Small intestine (tissue), 7 donors: Measurements from ENCODE around the gene RXFP4. TPM values are rescaled to one million over a fixed set of nuclear protein-coding genes. Genes with fewer than 3 reads are reported as not detected.

ENCODE experiments used
- DNase-seq, 2 donors: peaks; one replicate each; pipeline versions ENCODE4 v3.0.0 to v3.0.0-alpha.2; 2013
- FAIRE-seq: peaks from 2 replicates; lab custom pipeline; 2012; peaks lifted over from hg19 to GRCh38; lab: Jason Lieb, UNC
- H3K27ac ChIP-seq, 3 donors: one replicate each; pipeline ENCODE4 v1.5.1; 2013; ENCODE audit warnings: low read length in 2 of 3, mild to moderate bottlenecking in 2 of 3, control low read depth in 1 of 3, inconsistent platforms in 1 of 3, low read depth in 1 of 3, moderate library complexity in 1 of 3
- H3K27me3 ChIP-seq, 3 donors: one replicate each; pipeline ENCODE4 v1.6.1; 2013; ENCODE audit warnings: low read length in 3 of 3, inconsistent platforms in 1 of 3; ENCODE audit not compliant: control insufficient read depth in 3 of 3, insufficient read depth in 3 of 3
- H3K36me3 ChIP-seq, 3 donors: one replicate each; pipeline ENCODE4 v1.6.1; 2013; ENCODE audit warnings: low read length in 3 of 3, inconsistent platforms in 1 of 3, low read depth in 1 of 3, mild to moderate bottlenecking in 1 of 3, moderate library complexity in 1 of 3; ENCODE audit not compliant: control insufficient read depth in 3 of 3, insufficient read depth in 2 of 3
- H3K4me1 ChIP-seq, 3 donors: one replicate each; pipeline ENCODE4 v1.6.1; 2013; ENCODE audit warnings: low read length in 2 of 3, inconsistent platforms in 1 of 3, low read depth in 1 of 3, mild to moderate bottlenecking in 1 of 3, moderate library complexity in 1 of 3; ENCODE audit not compliant: control insufficient read depth in 3 of 3, insufficient read depth in 2 of 3
- H3K4me3 ChIP-seq, 3 donors: one replicate each; pipeline ENCODE4 v1.5.1; 2013; ENCODE audit warnings: low read length in 3 of 3, control low read depth in 1 of 3, inconsistent platforms in 1 of 3, low read depth in 1 of 3, mild to moderate bottlenecking in 1 of 3, moderate library complexity in 1 of 3
- H3K9me3 ChIP-seq, 2 donors: one replicate each; pipeline ENCODE4 v1.6.1; 2013; ENCODE audit warnings: low read depth in 1 of 2, low read length in 1 of 2; ENCODE audit not compliant: control insufficient read depth in 2 of 2, insufficient read depth in 1 of 2
- WGBS, 3 donors: extraction: QIAGEN DNeasy Blood & Tissue Kit; methylation state at CpG; one replicate each; pipeline ENCODE4 v1.1.7; 2013; 5-methylcytosine and 5-hydroxymethylcytosine counted together
- polyA plus RNA-seq, 4 donors: library from polyadenylated mRNA; stranded (reverse) in 3 of 4; unstranded in 1 of 4; fragments of 200-250 nt in 3 of 4; fragments of 120-200 nt in 1 of 4; gene quantifications; one replicate each; pipeline versions ENCODE4 v1.2.1 to v1.2.3, GENCODE V29; 2013
- donor health status: healthy with polysubstance abuse.
- donor health status: control.
- donor health status: control.
- donor health status: Bipolar disorder and iron deficiency.
- donor health status: healthy.

RXFP4 gene
- polyA plus RNA-seq, 4 donors, result 0.82 to 1.5 (median 1.3) TPM; not detected in 1

DNA sequence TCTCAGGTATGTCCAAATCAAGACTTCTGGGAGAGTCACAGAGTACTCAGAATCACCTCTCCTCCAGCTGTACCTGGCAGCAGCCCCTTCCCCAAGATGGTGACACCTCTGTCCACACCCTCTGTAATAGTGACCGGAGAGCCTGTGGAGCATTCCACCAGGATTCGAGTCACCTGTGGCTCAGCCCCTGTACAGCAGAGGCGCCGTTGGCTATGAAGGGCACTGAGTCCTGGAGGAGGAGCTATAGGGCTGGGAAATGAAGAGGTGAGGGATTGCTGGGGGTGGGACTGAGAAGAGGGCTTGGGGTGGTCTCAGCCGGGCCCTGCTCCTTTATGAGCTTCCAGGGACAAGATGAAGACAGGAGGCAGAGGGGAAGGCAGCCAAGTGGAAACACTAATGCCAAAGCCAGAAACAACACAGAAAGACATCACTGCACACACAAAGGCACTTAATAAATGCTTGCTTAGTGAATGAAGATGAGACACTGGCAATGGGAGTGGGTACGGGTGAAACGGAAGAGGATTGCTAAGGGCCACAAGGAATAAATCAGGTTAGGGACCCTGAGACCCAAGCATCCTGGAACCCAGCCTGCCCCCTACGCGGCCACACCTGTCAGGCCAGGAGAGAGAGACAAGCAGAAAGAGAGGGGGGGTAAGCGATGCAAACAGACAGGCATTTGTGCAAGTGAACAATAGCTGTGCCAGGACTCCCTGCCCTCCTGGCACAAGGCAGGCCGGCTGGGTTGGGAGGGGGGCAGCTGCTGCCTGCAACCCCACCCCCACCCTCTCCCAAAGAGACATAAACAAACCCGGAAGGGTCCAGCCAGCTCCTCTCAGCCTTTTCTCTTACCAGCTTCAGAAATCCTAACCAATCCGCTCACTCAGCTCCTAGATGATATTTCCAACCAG, 33.0 kb downstream of the RXFP4 start:
- Histone ChIP-seq H3K9me3 (no peaks in the 10 kb centered on the region), H3K27me3 (no peaks in the 10 kb centered on the region), H3K4me1 (peaks cover 5 to 48% (median 20%) of the 10 kb centered on the region in 3 donors), H3K27ac (peak overlapping the region in 2 of 3 donors; percentile 89 to 93), H3K4me3 (no peak overlapping the region), H3K36me3 (peaks cover 0 to 47% (median 0%) of the 10 kb centered on the region in 3 donors)
- 43 to 69% (median 68%) methylated on average over 13 of the region's 13 CpGs for WGBS, 3 donors
- FAIRE-seq (no peak), DNase-seq (no peak)

DNA sequence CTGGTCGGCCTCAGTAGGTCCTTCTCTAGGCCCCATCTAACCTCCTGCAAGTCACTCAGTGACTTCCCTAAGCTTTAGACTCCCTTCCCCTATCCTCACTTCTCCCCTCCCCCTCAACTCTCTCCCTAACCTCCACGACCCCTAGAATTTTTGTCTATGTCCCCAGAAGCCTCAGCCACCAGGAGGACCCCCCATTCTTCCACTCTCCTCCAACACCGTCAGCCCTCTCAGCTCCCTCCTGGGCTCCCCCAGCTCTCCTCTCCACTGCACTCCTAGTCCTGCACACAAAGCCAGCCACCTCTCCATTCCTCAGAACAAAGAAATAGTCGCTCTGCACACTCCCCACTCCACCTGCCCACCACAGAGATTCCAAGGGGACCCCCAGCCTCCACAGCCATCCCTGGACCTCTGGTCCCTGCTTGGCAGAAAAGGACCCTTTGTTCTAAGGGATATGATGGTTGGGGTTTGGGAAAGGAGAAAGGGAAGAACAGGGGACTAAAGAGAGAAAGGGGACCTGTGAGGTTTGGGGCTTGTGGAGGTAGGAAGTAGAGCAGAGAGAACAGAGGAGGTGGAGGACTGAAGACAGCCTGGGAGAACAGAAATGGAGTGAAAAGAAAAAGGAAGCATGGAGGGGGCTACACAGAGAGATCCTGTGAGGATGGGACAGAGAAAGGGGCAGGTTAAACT, 34.1 kb downstream of the RXFP4 start:
- peak overlapping the region; percentile 2 to 93 (median 89) for H3K27ac ChIP-seq
- H3K27me3 ChIP-seq, result no peaks in the 10 kb centered on the region
- no peak for DNase-seq
- peak overlapping the region; percentile 37 to 88 (median 87) for H3K4me3 ChIP-seq
- 24 to 54% (median 44%) methylated on average over 4 of the region's 4 CpGs for WGBS, 3 donors
- H3K4me1 ChIP-seq, result peaks cover 8 to 54% (median 26%) of the 10 kb centered on the region in 3 donors
- no peaks in the 10 kb centered on the region for H3K9me3 ChIP-seq
- peaks cover 0 to 36% (median 0%) of the 10 kb centered on the region in 3 donors for H3K36me3 ChIP-seq
- FAIRE-seq, result no peak

DNA sequence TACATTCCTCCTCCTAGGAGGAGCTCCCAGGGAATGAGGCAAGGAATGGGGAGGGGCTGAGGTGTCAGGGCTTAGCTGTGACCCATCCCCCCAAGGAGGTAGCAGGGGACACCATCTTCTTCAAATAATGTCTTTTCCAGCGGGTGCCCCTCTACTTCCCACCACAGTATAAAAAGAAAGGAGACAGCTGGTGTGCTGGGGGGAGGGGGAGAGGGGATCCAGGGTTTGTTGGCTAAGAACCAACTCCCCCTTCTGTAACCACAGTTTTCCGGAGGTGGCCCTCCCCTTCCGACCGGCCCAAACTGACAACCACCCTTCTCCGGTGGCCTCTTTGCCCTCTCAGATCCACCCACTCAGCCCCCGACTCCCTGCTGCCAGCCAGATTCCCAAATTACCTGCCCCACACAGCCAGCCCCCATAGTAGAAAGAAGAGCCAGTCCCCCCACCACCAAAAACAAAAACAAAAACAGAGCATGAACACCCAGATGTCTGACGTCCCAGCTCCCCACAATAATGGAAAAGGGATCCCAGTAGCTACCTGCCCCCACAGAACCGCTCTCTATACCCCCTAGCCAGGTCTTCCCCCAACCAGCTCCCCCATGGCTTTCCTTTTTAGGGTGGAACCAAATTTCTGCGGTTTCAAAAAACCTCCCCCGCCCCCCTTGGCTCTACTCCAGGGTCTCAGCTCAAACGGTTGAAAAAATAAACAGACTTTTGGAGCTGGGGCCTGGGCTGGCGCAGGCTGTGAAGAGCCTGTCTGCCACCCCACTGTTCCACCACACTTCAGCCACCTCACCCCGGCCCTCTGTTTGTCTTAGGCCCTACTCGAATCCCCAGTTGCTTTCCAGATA, 34.8 kb downstream of the RXFP4 start:
- H3K36me3 ChIP-seq, result peaks cover 0 to 32% (median 0%) of the 10 kb centered on the region in 3 donors
- no peaks in the 10 kb centered on the region for H3K9me3 ChIP-seq
- DNase-seq (peak in 1 of 2 donors; percentile 44), FAIRE-seq (no peak)
- H3K4me3 ChIP-seq, result peak overlapping the region; percentile 87 to 94 (median 88)
- whole genome bisulfite sequencing, 3 donors, result 17 to 40% (median 34%) methylated on average over 12 to 14 of the region's 14 CpGs
- H3K4me1 ChIP-seq, result peaks cover 8 to 59% (median 30%) of the 10 kb centered on the region in 3 donors
- peak overlapping the region; percentile 77 to 93 (median 89) for H3K27ac ChIP-seq
- H3K27me3 ChIP-seq, result no peaks in the 10 kb centered on the region

DNA sequence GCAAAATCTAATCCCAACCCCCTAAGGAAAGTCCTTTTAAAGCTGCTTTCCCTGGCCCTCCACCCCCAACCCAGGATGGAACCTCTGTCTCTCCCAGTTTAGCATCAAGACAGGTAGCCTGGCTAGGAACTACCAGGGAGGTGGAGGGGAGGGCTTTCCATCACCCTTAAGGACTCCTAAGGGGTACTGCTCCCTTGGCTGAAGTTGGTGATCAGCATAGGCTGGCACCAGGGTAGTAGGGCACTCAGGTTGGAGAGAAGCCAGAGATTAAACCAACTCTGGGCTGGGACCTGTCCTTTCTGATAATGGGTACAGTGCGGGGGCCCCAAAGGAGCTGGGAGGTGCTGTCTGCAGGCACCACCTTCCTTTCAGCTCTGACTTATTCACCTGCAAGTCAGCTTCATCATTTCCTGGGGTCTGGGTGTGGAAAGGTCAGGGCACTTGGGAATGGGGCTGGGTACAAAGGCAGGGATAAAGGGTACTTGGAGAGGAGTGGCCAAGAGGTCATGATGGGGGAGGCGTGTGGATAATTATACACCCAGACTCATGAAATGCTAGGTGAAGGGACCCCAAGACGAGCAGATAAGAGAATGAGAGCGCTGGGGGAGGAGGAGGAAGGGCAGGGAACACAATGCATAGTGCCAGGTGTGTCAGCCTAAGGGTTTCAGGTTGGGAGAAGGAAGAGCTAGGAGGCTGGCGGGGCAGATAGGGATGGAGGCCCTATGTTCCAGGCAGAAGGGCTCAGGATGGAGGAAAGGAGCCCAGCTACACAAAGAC, 35.7 kb downstream of the RXFP4 start:
- FAIRE-seq, result no peak
- H3K27me3 ChIP-seq, result no peaks in the 10 kb centered on the region
- peaks cover 0 to 30% (median 0%) of the 10 kb centered on the region in 3 donors for H3K36me3 ChIP-seq
- peak overlapping the region; percentile 77 to 93 (median 89) for H3K27ac ChIP-seq
- peak in 1 of 2 donors; percentile 36 for DNase-seq
- no peaks in the 10 kb centered on the region for H3K9me3 ChIP-seq
- WGBS, 3 donors, result 3 to 5% (median 3%) methylated on average over 5 of the region's 5 CpGs
- peak overlapping the region; percentile 87 to 94 (median 88) for H3K4me3 ChIP-seq
- H3K4me1 ChIP-seq, result peaks cover 10 to 65% (median 34%) of the 10 kb centered on the region in 3 donors

DNA sequence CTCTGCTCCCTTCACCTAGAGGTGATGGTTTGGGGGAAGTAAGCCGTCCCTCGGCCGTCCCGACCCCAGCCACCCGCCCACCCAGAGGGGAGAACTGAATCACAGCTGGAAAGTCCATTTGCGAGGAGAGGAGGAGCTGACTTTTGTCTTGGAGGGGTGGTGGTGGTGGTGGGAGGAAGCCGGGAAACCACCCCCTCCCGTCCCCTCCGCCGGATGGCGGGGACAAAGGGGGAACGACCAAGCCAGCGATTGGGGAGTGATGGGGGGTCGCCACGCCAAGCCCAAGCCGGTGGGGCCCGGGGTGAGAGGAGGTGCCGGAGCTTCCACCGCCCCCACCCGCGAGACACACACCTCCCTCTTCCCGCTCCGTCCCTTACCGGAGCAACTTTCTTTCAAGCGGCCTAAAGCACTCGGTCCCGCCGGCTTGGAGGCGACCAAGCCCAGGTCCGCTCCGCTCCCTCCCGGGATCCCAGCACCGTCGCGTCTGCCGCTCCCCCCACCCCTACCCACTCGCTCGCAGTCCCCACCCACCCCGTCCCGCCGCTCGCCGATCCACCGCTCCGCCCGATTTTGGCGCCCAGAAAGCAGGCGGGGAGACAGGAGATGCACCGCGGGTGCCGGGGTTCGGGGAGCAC, 36.4 kb downstream of the RXFP4 start:
- Histone ChIP-seq H3K27me3 (no peaks in the 10 kb centered on the region), H3K36me3 (peaks cover 0 to 24% (median 0%) of the 10 kb centered on the region in 3 donors), H3K9me3 (no peaks in the 10 kb centered on the region), H3K27ac (peak overlapping the region; percentile 77 to 93 (median 89)), H3K4me3 (peak overlapping the region; percentile 87 to 94 (median 88)), H3K4me1 (peaks cover 7 to 65% (median 34%) of the 10 kb centered on the region in 3 donors)
- DNase-seq, result peak in 1 of 2 donors; percentile 31
- 0% methylated on average over 34 to 52 of the region's 52 CpGs for WGBS, 3 donors
- no peak for FAIRE-seq

DNA sequence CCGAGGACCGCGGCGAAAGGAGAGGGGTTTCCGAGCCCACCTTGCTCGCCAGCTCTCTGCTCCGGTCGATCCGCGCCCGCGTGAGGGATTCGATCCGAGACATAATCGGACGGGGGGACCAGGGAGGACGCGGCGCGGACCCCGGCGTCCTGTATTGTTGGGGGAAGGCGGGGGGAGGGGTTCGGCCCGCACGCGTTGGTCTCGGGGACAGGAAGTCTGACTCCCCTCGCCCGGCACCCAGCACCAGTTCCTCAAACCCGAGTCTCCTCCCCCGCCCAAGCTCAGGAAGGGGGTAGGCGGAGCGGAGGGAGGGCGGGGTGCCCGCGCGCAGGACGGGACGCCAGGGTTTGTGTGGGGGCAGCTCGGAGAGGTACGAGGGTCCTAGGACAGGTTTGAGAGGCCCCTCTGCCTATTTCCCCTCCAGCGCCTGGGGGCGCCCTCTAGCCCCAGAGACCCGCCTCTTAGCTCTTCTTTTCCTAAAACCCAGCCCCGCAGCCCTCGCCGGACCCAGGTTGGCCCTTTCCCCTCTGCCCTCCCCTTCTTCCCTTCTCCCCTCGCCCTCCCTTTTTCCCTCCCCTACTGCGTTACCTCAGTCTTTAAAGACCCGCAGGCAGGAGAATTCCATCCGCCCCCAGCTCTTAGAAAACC, 37.0 kb downstream of the RXFP4 start, which contains the start of gene ARHGEF2:
TSS of gene ARHGEF2 (minus strand) at position 223 of the 648 bp plus-strand sequence. CDS start at position 103, 120 bp downstream.
- 0 to 1% (median 0%) methylated on average over 30 to 52 of the region's 52 CpGs for WGBS, 3 donors
- DNase-seq (peak; percentile 76 to 81), FAIRE-seq (no peak)
- Histone ChIP-seq H3K36me3 (peaks cover 0 to 24% (median 0%) of the 10 kb centered on the region in 3 donors), H3K9me3 (no peaks in the 10 kb centered on the region), H3K27ac (peak within 1 kb of the TSS; percentile 77 to 93 (median 89)), H3K4me1 (peaks cover 7 to 67% (median 34%) of the 10 kb centered on the region in 3 donors), H3K4me3 (peak within 1 kb of the TSS; percentile 87 to 94 (median 88)), H3K27me3 (no peaks in the 10 kb centered on the region)
